AG09309 (cell line): Measurements from ENCODE around the gene CLASP1.

Experiments
- DNase-seq: peaks from one replicate; pipeline ENCODE4 v3.0.0-alpha.2; 2010; ENCODE audit warnings: low read depth
- H3K4me3 ChIP-seq: 2 replicates; pipeline ENCODE4 v1.5.1; 2011; ENCODE audit warnings: mild to moderate bottlenecking, low read depth, low read length, moderate library complexity; ENCODE audit not compliant: control insufficient read depth
- TF ChIP-seq, protein P1 (sequence below): IDR thresholded peaks from 2 replicates; pipeline ENCODE4 v1.5.1; 2011; ENCODE audit warnings: mild to moderate bottlenecking, low read depth, low read length, inconsistent platforms; ENCODE audit not compliant: insufficient read depth, control insufficient read depth; ENCODE audit errors: missing control alignments

CLASP1 gene

DNA sequence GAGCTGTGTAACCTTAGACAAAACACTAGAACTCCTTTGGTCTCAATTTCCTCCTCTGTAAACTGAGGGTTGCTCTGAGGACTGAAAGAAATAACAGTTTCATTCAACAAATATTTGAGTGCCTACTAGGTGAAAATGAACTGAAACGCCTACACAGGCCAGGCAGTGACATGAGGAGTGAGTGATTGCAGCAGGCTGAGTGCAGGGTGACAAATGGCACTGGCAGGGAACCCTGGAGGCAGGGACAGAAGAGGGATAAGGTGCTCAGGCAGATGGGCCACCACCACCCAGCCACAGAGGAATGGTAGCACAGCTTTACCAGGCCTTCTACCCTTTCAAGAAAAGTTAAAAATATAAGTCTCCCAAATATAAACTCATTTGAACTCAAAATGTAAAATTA lies 130.1 kb downstream of the CLASP1 start:
- no peak overlapping the region for H3K4me3 ChIP-seq
- no peak for DNase-seq
- TF ChIP-seq, protein P1, sequence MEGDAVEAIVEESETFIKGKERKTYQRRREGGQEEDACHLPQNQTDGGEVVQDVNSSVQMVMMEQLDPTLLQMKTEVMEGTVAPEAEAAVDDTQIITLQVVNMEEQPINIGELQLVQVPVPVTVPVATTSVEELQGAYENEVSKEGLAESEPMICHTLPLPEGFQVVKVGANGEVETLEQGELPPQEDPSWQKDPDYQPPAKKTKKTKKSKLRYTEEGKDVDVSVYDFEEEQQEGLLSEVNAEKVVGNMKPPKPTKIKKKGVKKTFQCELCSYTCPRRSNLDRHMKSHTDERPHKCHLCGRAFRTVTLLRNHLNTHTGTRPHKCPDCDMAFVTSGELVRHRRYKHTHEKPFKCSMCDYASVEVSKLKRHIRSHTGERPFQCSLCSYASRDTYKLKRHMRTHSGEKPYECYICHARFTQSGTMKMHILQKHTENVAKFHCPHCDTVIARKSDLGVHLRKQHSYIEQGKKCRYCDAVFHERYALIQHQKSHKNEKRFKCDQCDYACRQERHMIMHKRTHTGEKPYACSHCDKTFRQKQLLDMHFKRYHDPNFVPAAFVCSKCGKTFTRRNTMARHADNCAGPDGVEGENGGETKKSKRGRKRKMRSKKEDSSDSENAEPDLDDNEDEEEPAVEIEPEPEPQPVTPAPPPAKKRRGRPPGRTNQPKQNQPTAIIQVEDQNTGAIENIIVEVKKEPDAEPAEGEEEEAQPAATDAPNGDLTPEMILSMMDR: no peak

GRCh38 chr2:121513597-121514333 lies 135.5 kb downstream of the CLASP1 start:
- H3K4me3 ChIP-seq: no peak overlapping the region
- TF ChIP-seq, protein P1: no peak
- no peak for DNase-seq

DNA sequence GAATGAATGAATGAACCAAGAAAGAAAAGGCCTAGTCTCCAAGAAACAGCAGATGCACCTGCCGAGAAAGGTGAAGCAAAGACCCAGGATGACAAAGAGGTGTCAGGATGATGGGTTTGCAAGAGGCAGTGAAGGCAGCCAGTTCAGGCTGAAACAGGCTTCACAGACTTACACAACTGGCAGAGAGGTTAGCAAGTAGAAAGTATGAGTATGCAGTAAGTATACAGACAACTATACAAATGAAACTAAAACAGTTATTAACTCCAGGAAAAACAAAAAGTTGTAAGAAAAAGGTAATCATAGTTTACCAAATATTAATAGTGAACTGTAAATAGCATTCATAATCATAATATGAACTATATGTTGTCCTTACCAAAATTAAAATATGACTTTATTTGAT lies 138.4 kb downstream of the CLASP1 start:
- no peak for DNase-seq
- H3K4me3 ChIP-seq: no peak overlapping the region
- TF ChIP-seq, protein P1: no peak

- no peak overlapping the region for H3K4me3 ChIP-seq
- DNase-seq: no peak
- TF ChIP-seq, protein P1: no peak
These were observed 142.6 kb downstream of the CLASP1 start for GRCh38 chr2:121506621-121507020.

DNA sequence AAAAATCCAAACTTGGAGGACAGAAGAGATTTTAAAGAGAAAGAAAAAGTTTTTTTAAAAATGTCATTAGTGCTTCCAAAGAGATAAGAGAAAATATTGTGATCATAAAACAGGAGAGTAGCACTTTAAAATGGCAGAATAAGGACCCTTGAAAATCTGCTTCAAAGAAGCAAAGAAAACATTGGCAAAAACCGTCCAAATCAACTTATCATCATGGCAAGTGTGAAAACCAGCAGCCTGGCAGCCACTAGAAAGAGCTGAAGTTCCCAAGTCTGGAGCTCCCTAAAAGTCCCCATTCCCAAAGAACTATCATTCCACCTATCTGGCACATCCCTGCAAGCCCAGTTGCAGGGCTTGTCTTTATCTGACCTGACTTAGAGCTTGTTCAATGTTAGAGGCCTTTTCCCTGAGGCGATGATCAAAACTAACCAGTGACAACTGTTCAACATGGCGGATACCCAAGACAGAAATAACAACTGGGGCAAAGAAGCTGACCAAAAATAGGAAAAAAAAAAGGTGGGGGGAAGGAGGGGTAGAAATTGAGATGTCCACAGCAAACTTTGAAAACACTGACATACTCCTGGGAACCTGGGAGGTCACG lies 143.2 kb downstream of the CLASP1 start:
- DNase-seq: no peak
- TF ChIP-seq, protein P1: no peak
- no peak overlapping the region for H3K4me3 ChIP-seq

DNA sequence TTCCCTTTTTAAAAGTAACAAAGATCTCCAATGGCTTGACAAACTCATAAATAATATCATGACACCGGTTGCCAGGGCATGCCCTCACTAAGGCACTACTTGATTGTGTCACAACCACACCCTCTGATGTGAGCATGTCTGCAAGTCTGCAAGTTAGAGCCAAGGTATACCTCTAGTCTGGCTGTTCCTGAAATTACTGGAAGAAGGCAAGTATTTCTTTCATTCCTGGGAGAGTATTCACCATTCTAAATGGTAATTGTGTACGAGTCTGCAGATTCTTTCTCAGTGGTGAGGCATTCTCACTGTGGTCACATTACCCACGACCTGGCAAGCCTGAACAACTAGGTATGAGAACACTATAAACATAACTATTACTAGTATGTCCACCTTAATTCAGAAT lies 144.3 kb downstream of the CLASP1 start:
- peak; percentile 47 for DNase-seq
- TF ChIP-seq, protein P1: no peak
- H3K4me3 ChIP-seq: no peak overlapping the region
